Measurements from ENCODE around the gene RYK.

DNA sequence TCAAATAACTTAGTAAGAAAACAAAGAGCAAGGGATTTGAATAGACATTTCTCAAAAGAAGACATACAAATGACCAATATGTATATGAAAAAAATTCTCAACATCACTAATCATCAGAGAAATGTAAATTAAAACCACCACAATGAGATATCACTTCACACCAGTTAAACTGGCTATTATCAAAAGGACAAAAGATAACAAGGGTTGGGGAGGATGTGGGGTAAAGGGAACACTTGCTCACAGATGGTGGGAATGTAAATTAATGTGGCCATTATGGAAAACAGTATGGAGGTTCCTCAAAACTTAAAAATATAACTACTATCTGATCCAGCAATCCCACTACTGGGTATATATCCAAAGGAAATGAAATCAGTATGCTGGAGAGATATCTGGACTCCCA is 46.0 kb upstream of the RYK start:
- TF ChIP-seq EZH2 (IDR thresholded peaks at IDR 0.05; ENCODE audit: insufficient read depth, poor library complexity, severe bottlenecking), result no peak
- no peak for TF ChIP-seq EZH2phosphoT487 (IDR thresholded peaks at IDR 0.05; ENCODE audit: insufficient read depth, low read depth)

Data from GM23248 (cell line).